HUDEP-2 (cell line): ENCODE data around the gene AMH.
"Not testable (repeated sequence)": the region's sequence is repeated elsewhere in the genome, so short reads cannot be mapped to it uniquely, and the experiment has no call there.

Source experiments
- DNase-seq, 76 experiments: peaks; one replicate each; lab custom pipeline; 2025; ENCODE audit not compliant: unreplicated experiment in 76 of 76; lab: John Stamatoyannopoulos, UW

Gene AMH

DNA sequence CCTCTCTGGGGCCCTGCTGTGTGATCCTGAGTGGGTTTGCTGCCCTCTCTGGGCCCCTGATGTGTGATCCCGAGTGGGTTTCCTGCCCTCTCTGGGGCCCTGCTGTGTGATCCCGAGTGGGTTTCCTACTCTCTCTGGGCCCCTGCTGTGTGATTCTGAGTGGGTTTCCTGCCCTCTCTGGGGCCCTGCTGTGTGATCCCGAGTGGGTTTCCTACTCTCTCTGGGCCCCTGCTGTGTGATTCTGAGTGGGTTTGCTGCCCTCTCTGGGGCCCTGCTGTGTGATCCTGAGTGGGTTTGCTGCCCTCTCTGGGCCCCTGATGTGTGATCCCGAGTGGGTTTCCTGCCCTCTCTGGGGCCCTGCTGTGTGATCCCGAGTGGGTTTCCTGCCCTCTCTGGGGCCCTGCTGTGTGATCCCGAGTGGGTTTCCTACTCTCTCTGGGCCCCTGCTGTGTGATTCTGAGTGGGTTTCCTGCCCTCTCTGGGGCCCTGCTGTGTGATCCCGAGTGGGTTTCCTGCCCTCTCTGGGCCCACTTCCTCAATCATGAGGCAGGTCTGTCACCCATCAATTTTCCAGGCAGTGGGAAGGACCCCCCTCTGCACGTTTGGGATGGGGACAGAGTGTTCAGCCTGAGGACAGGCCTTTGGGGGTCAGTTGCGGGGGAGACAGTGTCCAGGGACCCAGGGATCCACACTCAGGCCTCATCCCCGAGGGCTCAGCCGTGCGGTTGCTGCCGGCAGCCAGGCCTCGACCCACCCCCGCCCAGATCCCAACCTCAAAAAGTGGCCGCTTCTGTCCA, 32.3 kb downstream of the AMH start:
- not testable (repeated sequence) for DNase-seq

DNA sequence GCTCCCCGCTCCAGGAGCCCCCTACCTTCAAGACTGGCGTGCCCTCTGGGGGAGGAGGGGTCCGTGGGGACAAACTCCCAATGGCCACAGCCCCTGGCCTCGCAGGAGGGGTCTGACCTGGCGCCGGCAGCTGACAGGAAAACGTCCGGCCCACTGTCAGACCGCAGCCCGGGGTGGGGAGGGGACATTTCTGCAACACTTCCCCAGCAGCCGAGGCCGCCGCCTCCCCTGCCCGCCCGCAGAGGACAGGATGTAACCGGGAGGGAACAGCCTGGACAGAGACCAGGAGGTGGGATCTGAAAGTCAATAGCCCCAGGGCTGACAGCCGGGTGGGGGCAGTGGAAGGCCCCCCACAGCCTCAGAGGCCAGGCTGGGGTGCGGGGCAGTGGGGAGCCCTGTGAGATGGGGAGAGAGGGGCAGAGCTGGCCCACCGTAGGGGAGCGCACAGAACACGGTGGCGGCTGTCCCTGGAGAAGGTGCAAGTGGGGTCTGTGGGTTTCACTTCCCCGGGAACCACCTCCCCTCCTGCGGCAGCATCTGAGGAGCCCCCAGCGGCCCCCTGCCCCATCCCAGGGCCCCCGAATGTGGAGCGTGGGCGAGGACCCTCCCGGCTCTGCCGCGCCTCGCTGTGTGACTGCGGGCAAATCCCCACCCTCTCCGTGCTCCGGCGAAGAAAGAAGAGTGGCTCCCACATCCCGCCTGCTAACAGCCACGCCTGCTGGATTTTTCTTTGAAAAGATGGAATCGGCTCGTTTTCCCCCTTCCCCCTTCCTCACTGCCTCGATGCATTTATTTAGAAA, 33.1 kb downstream of the AMH start, which contains the start of gene PEAK3:
Gene PEAK3, minus strand, starts transcription at position 114 of the 800 bp plus-strand sequence. CDS start 1,244 bp downstream, outside the sequence.
- peak in 1 of 76 experiments; percentile 15 for DNase-seq

DNA sequence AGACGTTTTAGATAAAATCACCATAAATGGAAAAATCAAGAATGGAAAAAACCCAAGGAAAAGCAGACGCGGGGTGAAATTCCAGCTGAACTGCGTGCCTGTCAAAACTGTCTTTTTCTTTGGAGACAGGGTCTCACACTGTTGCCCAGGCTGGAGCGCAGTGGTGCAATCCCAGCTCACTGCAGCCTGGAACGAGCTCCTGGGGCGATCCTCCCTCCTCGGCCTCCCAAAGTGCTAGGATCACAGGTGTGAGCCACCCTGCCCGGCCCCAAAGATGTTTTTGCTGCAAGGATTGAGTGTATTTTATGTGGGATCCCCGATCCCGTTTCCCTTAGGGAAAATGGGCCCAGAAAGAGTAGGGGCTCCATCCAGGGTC, 33.7 kb downstream of the AMH start:
- no peak for DNase-seq

- DNase-seq = no peak
Observed at GRCh38 chr19:2283835-2284507, 34.8 kb downstream of the AMH start.

GRCh38 chr19:2286402-2287140, 37.4 kb downstream of the AMH start:
- no peak for DNase-seq

DNA sequence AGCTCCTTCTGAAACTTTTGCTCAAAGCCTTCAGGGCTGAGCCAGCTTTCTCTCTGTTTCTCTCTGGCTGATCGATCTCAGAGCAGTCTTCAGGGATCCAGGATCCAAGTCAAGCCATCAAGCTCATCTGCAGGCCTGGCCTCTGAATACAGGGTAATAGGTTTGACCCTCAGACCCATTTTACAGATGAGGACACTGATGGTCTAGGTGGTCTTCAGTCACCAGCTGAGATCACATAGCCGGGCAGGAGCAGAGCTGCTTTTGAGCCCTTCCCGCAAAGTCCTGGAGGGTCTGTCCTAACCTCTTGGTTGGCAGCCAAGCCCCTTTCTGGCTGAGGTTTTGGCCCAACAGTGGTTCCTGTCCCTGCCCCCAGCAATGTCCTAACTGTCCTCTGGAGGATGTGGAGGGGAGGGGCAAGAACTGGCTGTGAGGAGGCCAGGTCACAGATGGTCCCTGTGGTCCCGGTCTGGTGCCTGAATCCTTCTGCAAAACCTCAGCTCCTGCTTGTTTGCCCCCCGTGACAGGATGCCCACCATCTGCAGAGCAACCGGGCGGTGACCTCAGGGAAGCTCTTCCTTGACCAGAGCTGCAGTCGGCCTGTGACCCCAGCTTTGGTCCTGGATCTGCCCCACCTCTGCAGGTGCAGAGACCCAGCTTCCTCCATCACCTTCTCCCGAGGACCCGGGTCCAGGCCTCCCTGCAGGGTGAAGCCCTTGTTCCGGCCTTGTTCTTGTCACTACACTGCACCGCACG, 38.6 kb downstream of the AMH start:
- DNase-seq = no peak

- no peak for DNase-seq
Observed at GRCh38 chr19:2288338-2288817, 39.3 kb downstream of the AMH start.

DNA sequence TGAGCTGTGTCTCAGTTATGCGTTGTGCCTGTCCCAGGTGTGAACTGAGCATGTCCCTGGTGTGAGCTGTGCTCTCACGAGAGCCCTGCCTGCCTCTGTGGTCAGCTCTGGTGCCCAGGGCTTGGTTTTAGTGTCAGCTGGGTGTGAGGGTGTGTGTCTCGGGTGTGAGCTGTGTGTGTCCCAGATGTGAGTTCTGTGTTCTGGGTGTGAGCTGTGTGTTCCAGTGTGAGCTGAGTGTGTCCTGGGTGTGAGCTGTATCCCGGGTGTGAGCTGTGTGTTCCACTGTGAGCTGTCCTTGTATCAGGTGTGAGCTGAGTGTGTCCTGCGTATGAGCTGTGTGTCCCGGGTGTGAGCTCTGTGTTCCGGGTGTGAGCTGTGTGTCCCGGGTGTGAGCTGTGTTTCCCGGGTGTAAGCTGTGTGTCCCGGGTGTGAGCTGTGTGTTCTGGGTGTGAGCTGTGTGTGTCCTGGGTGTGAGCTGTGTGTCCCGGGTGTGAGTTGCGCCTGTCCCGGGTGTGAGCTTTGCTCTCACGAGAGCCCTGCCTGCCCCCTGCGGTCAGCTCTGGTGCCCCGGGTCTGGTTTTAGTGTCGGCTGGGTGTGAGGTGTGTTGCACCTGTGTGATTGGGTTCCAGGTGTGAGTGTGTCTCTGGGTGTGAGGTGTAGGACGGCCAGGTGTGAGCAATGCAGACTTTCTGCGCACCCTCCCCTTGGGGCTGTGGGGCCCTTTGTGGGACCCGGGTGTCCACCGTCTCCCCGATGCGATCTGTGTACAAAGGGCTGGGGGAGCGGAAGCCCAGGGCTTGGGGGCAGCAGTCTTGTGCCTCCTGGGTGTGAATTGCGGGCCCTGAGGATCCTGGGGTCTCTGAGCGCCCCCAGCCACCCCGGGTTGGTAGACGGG, 39.9 kb downstream of the AMH start:
- DNase-seq = no peak

GRCh38 chr19:2289714-2290435, 40.8 kb downstream of the AMH start:
- DNase-seq = peak in 24 of 76 experiments; percentile 7 to 55 (median 34)

DNA sequence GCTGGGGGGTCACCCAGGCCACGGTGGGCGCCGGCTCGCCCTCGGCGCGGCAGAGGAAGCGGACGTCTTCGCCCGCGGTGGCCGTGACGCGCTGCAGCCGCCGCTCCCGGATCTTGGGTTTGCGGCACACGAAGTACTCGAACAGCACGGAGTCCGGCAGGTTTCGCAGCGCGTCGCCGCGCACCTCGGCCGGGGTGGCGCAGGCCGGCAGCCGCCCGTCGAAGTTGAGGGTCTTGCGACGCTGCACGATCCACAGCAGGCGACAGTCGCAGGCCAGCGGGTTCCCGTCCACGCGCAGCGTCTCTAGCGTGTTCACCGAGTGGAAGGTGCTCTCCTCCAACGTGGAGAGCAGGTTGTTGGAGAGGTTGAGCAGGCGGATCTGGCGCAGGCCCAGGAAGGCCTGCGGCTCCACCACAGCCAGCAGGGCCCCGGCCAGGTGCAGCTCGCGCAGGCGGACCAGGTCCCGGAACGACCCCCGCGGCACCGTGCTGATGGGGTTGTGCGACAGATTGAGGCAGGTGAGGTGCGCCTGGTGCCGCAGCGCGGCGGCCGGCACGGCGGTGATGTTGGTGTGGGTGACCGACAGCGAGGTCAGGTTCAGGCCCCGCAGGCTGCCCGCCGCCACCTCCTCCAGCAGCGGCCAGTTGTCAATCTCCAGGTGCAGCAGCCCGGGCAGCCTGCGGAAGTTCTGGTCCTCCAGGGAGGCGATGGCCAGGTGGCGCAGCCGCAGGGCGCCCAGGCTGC, 41.5 kb downstream of the AMH start:
- DNase-seq = no peak

DNA sequence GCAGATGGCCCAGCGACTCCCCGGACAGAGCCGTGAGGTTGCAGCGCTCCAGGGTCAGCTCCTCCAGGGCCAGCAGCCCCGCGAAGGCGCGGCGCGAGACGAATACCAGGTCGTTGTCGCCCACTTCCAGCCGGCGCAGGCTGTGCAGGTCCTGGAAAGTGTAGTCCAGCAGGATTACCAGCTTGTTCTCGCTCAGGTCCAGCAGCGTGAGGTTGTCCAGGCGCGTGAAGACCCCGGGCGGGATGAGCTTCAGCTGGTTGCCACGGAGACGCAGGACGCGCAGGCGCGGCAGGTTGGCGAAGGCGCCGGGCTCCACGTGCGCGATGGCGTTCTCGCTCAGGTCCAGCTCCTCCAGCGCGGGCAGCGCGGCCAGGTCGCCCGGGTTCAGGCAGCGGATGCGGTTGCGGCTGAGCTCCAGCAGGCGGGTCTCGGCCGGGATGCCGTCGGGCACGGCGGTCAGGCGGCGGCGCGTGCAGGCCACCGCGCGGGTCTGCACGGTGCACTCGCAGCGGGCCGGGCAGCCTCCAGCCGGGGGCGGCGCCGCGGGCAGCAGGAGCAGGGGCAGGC, 42.1 kb downstream of the AMH start:
- no peak for DNase-seq

- no peak for DNase-seq
Observed at GRCh38 chr19:2294687-2295335, 45.7 kb downstream of the AMH start.

- no peak for DNase-seq
Observed at GRCh38 chr19:2296141-2296540, 47.0 kb downstream of the AMH start.

DNA sequence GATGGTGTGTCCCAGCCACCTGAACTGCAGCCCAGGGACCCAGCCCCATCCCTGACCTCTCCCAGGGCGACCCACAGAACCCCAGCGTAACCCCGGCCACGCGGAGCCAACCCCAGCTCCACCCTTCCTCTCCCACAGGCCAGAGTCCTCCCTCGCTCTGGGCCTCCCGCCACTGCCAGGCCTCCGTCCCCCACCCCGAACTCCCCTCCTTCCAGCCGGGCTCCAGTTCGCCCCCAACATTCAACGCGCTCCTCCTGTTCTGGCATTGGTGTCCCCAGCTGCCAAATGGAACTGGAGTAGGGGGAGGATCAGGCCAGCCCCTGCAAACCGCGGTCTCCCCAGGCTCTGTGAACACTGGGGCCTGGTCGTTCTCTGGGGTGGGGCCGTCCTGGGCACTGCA, 51.4 kb downstream of the AMH start:
- DNase-seq = no peak
